HUES64 (cell line): ENCODE results near the gene ASCC2.
"Not testable (repeated sequence)": the region's sequence is repeated elsewhere in the genome, so short reads cannot be mapped to it uniquely, and the experiment has no call there.

ENCODE experiments used
- H3K27ac ChIP-seq: 2 replicates; pipeline ENCODE4 v1.7.0; 2013; ENCODE audit warnings: low read depth, low read length, inconsistent platforms
- H3K27me3 ChIP-seq: 2 replicates; pipeline ENCODE4 v1.6.1; 2013; ENCODE audit warnings: mild to moderate bottlenecking, low read length; ENCODE audit not compliant: insufficient read depth
- H3K36me3 ChIP-seq: 2 replicates; pipeline ENCODE4 v1.6.1; 2013; ENCODE audit warnings: mild to moderate bottlenecking, low read length; ENCODE audit not compliant: insufficient read depth
- H3K4me1 ChIP-seq: 2 replicates; pipeline ENCODE4 v1.6.1; 2013; ENCODE audit warnings: mild to moderate bottlenecking, low read length, moderate library complexity; ENCODE audit not compliant: insufficient read depth
- H3K4me3 ChIP-seq: 2 replicates; pipeline ENCODE4 v1.5.1; 2013; ENCODE audit warnings: mild to moderate bottlenecking, low read length, moderate library complexity
- H3K9ac ChIP-seq: 2 replicates; pipeline ENCODE4 v1.6.1; 2013; ENCODE audit warnings: mild to moderate bottlenecking, low read depth, low read length
- H3K9me3 ChIP-seq: 2 replicates; pipeline ENCODE4 v1.6.1; 2013; ENCODE audit warnings: low read depth, low read length; ENCODE audit not compliant: insufficient read depth
- WGBS: fragments of 150-250, 120-280 bp; methylation state at CpG from one replicate; pipeline ENCODE4 v1.1.7; 2013; ENCODE audit warnings: missing lambda C conversion rate; 5-methylcytosine and 5-hydroxymethylcytosine counted together

Gene ASCC2

DNA sequence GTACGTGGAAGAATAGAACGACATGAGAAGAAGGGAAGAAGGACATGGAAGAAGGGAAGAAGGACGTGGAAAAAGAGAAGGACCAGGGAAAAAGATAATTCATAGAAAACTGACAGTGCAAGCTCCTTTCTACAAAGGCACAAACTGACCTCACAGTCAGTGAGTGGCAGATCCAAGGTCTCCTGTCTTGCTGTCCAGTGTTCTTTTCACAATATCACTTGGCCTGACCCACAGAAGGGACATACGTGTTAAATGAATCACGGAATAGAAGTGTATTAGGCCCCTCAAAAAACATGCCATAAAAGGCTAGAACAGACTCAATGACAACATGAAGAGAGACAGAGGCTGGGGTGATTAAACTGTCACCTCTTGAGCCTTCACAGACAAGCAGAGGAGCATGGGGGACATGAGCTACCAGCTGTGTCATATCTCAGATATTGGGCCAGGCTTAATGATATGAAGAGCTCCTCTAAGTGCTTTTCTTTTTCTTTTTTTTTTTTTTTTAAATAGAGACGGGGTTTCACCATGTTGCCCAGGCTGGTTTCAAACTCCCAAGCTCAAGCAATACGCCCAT, 4.6 kb downstream of the ASCC2 start:
- Histone ChIP-seq H3K27me3 (no peaks in the 10 kb centered on the region), H3K4me1 (no peaks in the 10 kb centered on the region), H3K27ac (no peak overlapping the region), H3K9ac (no peak overlapping the region), H3K4me3 (no peak overlapping the region), H3K36me3 (peaks cover 24% of the 10 kb centered on the region), H3K9me3 (no peaks in the 10 kb centered on the region)
- 83% methylated on average over 6 of the region's 7 CpGs for WGBS

DNA sequence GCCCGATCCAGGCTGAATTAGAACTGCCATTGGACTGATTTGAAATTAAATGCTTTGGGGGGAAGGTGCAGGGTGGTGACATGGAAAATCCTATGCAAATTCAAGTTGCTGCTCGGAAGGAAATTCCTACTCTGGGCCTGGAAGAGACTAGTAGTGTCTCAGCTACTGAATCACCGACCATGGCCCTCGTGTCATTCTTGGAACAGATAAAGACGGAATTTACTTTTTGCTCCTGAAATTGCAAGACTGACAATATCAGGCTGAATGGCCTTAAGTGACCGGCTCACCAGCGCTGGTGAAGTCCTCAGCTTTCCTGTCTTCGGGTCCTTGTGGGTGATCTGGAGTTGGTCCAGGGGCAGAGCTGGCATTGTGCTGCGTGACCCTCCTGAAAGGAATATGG, 6.1 kb downstream of the ASCC2 start:
- no peak overlapping the region for H3K9ac ChIP-seq
- H3K36me3 ChIP-seq: peaks cover 24% of the 10 kb centered on the region

DNA sequence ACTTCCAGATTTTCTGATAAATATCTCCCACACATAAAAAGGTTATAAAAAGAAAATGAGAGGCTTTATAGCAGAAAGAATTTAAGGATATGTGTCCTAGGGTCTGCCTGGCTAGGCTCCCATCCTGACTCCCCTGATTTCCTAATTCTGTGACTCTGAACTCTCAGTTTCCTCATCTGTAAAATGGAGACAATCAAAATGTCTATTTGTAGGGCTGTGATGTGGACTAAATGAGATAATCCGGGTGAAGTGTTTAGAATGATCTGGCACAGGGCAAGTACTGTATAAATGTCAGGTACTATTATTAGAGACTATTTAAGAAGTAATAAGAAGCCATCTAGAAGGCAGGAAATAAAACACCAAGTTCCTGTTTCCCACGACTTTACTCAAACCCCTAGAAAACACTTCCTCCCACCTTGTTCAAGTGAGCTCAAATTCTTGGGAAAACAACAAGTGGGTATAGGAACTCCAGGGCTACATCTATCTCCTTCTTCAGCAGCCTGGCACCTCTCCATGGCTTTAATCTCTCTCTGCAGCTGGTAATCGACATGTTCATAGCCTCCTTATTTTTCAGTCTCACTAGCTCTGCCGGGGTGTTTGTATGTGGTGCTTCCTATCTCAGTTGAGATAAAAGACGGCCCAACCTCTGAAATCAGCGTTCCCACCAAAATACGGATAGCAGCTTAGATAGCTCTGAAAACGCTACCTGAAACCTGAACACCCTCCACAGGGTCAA, 6.7 kb downstream of the ASCC2 start:
- H3K9me3 ChIP-seq: no peaks in the 10 kb centered on the region

More for the DNA sequence above, 6.1 kb downstream of the ASCC2 start:
- no peak overlapping the region for H3K4me3 ChIP-seq
- 94% methylated on average over 9 of the region's 9 CpGs for WGBS
- no peaks in the 10 kb centered on the region for H3K4me1 ChIP-seq
- no peaks in the 10 kb centered on the region for H3K27me3 ChIP-seq
- H3K27ac ChIP-seq: no peak overlapping the region
- H3K9me3 ChIP-seq: no peaks in the 10 kb centered on the region

DNA sequence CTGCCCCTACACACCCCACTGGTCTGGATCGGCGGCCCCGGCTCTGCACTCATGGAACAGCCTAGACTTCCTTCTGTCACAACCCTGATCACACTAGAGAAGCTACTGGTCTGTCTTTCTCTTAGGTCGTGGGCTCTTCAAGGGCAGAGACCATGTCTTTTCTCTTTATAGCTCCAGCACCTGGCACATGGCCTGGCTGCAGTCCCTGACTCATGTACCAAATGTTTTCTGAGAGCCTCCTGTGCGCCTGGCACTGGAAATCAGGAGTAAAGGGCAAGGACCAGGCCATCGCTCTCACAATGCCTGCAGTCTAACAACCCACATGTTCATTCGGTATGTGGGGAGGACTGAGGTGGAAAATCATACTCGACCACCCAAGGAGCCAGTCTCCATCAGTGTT, 7.5 kb downstream of the ASCC2 start:
- no peak overlapping the region for H3K27ac ChIP-seq
- peaks cover 24% of the 10 kb centered on the region for H3K36me3 ChIP-seq
- no peaks in the 10 kb centered on the region for H3K27me3 ChIP-seq
- WGBS: 94% methylated on average over 8 of the region's 8 CpGs
- H3K9ac ChIP-seq: no peak overlapping the region
- H3K4me1 ChIP-seq: no peaks in the 10 kb centered on the region
- no peaks in the 10 kb centered on the region for H3K9me3 ChIP-seq
- no peak overlapping the region for H3K4me3 ChIP-seq

More for the DNA sequence above, 6.7 kb downstream of the ASCC2 start:
- no peaks in the 10 kb centered on the region for H3K4me1 ChIP-seq
- H3K27ac ChIP-seq: no peak overlapping the region
- no peak overlapping the region for H3K4me3 ChIP-seq
- no peak overlapping the region for H3K9ac ChIP-seq
- peaks cover 24% of the 10 kb centered on the region for H3K36me3 ChIP-seq
- WGBS: 95% methylated on average over 8 of the region's 8 CpGs
- H3K27me3 ChIP-seq: no peaks in the 10 kb centered on the region

DNA sequence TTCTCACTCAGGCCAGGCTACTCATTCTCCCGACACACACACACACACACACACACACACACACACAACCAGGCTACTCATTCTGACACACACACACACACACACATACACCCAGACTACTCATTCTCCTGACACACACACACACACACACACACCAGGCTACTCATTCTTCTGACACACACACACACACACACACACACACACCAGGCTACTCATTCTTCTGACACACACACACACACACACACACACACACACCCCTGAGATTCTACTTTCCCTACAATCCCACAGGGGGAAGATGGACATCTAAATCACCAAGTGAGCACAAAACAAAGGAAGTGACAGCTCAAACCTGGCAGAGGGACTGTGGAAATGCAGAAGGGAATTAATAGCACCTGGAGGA, 10.3 kb downstream of the ASCC2 start:
- not testable (repeated sequence) for H3K9me3 ChIP-seq, H3K4me1 ChIP-seq, H3K27me3 ChIP-seq, H3K9ac ChIP-seq, H3K27ac ChIP-seq, H3K4me3 ChIP-seq
- H3K36me3 ChIP-seq: peaks cover 35% of the 10 kb centered on the region
- WGBS: 90% methylated on average over 1 of the region's 1 CpG

DNA sequence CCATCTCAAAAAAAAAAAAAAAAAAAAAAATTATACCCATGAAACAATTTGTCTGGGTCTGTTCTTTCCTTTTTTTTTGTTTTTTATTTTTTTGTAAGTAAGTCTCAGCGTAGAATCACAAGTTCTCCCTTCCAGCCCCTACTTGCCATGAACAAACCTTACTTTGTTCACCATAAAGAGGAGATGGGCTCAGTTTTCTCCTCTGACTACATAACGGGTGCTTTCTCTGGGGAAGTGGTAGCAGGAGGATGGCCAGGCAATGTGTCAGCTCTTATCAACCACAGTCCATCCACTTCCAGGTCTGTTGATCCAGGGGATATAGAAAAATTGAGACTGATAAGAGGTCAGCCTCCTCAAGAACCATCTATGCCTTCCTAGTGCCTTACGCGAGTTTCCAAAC, 11.0 kb downstream of the ASCC2 start:
- Histone ChIP-seq H3K9ac (no peak overlapping the region), H3K36me3 (peaks cover 39% of the 10 kb centered on the region), H3K9me3 (no peaks in the 10 kb centered on the region), H3K27ac (no peak overlapping the region), H3K4me1 (no peaks in the 10 kb centered on the region), H3K4me3 (no peak overlapping the region), H3K27me3 (no peaks in the 10 kb centered on the region)
- WGBS: 90% methylated on average over 3 of the region's 4 CpGs

DNA sequence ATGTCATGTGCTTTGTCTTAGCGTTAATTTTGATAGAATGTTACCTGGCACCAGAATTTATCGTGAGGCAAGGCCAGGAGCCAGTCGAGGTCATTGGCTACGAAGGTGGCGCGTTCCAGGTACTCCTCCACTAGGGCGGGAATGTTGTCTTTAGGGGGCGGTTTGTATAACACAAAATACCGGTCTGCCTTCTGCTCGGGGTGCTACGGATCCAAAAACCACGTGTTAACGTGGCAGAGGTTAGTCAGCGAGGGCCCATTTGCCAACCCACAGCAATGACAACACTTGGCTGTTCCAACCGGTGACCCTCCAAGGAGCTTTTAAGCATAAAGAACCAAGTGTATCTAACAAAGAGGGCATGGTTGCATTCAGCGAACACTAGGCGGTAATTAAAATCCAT, 12.5 kb downstream of the ASCC2 start:
- WGBS: 94% methylated on average over 17 of the region's 17 CpGs
- H3K4me3 ChIP-seq: no peak overlapping the region
- peaks cover 39% of the 10 kb centered on the region for H3K36me3 ChIP-seq

DNA sequence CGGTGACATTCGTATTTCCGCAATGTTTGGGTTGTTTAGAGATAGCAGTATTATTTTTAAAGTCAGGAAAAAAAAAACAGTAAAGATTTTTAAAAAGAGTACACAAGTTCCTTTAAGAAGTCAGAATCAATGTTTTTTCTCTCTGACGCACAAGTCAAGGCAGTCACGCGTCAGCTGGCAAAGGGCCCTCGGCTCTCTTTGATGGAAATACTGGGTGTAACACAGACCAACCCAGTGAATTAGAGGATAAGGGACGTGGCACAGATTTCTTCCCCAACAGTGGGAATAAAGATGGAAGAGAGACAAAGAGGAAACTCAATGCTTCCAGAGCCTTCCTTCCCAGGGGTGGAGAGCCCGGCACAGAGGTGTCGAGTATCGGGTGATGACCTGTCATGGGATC, 13.4 kb downstream of the ASCC2 start:
- Histone ChIP-seq H3K27me3 (no peaks in the 10 kb centered on the region), H3K9ac (no peak overlapping the region), H3K27ac (no peak overlapping the region), H3K36me3 (peaks cover 40% of the 10 kb centered on the region), H3K9me3 (no peaks in the 10 kb centered on the region), H3K4me3 (no peak overlapping the region), H3K4me1 (no peaks in the 10 kb centered on the region)
- WGBS: 97% methylated on average over 11 of the region's 11 CpGs

More for the DNA sequence above, 12.5 kb downstream of the ASCC2 start:
- H3K27me3 ChIP-seq: no peaks in the 10 kb centered on the region
- H3K9me3 ChIP-seq: no peaks in the 10 kb centered on the region
- H3K4me1 ChIP-seq: no peaks in the 10 kb centered on the region
- no peak overlapping the region for H3K9ac ChIP-seq
- H3K27ac ChIP-seq: no peak overlapping the region

DNA sequence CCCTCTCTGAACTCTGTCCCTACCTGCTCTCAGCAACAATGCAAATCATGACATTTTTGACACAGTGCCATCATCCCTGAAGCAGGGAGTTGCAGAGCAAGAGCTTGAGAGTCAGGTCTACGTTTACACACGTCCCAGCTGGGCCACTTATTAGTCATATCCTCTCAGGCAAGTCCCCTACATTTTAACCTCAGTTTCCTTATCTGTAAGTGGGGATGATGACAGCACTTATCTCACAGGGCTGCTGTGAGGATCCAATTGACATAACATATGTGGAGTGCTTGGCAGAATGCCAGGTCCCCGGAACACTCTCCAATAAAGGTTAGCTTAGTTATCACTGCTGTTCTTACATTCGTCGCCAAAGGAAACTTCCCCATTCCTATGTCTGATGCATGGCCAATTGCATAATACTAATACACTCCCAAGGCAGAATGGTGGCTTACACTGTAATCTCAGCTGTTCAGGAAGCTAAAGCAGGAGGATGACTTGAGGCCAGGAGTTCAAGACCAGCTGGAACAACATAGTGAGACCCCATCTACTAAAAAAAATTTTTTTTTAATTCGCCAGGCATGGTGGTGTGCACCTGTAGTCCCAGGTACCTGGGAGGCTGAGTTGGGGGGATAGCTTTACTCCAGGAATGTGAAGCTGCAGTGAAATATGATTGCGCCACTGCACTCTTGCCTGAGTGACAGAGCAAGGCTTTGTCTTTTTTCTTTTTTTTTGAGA, 16.6 kb downstream of the ASCC2 start:
- no peak overlapping the region for H3K9ac ChIP-seq

DNA sequence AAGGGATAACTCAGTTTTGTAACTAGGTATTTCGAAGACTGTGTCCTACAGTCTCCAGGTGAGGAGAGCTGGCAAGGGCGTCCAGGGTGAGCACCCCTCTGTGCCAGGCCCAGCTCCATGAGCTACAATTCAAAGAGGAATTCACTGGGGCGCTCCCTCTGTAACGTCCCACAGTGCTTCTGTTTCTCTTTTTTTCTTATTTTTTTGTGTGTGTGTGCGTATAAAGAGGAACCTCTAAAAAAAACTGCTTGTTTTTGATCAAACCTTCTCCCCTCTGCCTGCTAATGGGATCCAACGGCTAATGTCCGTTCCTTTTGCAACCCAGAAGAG, 17.1 kb downstream of the ASCC2 start:
- no peaks in the 10 kb centered on the region for H3K9me3 ChIP-seq
- 92% methylated on average over 7 of the region's 7 CpGs for WGBS
- no peaks in the 10 kb centered on the region for H3K4me1 ChIP-seq
- H3K27ac ChIP-seq: no peak overlapping the region
- H3K36me3 ChIP-seq: peaks cover 55% of the 10 kb centered on the region
- H3K9ac ChIP-seq: no peak overlapping the region
- no peaks in the 10 kb centered on the region for H3K27me3 ChIP-seq
- no peak overlapping the region for H3K4me3 ChIP-seq

More for the DNA sequence above, 16.6 kb downstream of the ASCC2 start:
- Histone ChIP-seq H3K4me1 (no peaks in the 10 kb centered on the region), H3K27ac (no peak overlapping the region), H3K9me3 (no peaks in the 10 kb centered on the region), H3K4me3 (no peak overlapping the region), H3K27me3 (no peaks in the 10 kb centered on the region), H3K36me3 (peaks cover 51% of the 10 kb centered on the region)
- 92% methylated on average over 7 of the region's 7 CpGs for WGBS

DNA sequence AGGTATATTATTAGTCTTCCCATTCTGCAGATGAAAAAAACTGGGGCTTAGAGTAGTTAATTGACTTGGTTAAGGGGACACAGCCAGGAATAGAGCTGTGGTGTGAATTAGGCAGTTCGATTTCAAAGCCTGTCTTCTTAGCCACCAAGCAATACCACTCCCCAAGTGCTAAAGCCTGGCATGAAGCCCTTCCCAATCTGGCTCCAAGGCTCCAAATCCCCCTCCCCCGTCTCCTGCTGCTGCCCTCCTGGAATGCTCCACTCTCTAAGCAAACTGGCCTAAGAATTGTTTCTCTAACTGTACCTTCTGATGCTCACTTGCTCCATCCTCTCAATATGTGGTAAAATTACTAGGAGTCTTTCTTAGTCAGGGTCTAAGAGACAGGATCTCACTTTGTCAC, 18.6 kb downstream of the ASCC2 start:
- WGBS: 74% methylated on average over 2 of the region's 2 CpGs
- H3K27me3 ChIP-seq: no peaks in the 10 kb centered on the region
- peaks cover 64% of the 10 kb centered on the region for H3K36me3 ChIP-seq
- no peak overlapping the region for H3K4me3 ChIP-seq
- H3K9me3 ChIP-seq: no peaks in the 10 kb centered on the region
- no peak overlapping the region for H3K9ac ChIP-seq
- H3K27ac ChIP-seq: no peak overlapping the region
- H3K4me1 ChIP-seq: no peaks in the 10 kb centered on the region
